SK-N-SH (cell line): ENCODE results near the gene CMC2.

Experiments
- FOXM1 ChIP-seq: IDR thresholded peaks from 2 replicates; pipeline ENCODE4 v1.4.0; 2012; ENCODE audit warnings: low read depth, mild to moderate bottlenecking
- TF ChIP-seq, protein P1 (sequence below): IDR thresholded peaks from 2 replicates; pipeline ENCODE4 v1.4.0; 2012; ENCODE audit warnings: low read depth, borderline replicate concordance

DNA sequence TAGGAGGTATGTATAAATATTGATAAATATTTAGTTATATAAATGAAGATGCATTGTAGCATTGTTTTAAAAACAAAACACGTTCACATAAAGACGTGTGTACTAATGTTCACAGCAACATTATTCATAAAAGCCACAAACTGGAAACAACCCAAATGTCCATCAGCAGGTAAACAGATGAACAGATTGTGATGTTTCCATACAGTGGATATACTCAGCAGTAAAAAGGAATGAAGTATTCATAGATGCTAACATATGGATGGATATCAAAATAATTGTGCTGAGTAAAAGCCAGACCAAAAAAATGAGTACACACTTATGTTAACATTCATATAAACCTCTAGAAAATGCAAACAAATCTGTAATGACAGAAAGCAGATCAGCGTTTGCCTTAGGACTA lies 6.3 kb upstream of the CMC2 start:
- TF ChIP-seq, protein P1, sequence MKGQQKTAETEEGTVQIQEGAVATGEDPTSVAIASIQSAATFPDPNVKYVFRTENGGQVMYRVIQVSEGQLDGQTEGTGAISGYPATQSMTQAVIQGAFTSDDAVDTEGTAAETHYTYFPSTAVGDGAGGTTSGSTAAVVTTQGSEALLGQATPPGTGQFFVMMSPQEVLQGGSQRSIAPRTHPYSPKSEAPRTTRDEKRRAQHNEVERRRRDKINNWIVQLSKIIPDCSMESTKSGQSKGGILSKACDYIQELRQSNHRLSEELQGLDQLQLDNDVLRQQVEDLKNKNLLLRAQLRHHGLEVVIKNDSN: no peak
- TF ChIP-seq FOXM1: no peak
